ENCODE results near the gene SNRNP40. TPM values are rescaled to one million over a fixed set of nuclear protein-coding genes. Genes with fewer than 3 reads are reported as not detected.

Gene SNRNP40
- total RNA-seq, 4 donors from 2014 or later = 22.9 to 63.5 (median 34.3) TPM

- DNase-seq = no peak
- no peak for TF ChIP-seq POLR2A (IDR thresholded peaks at IDR 0.05)
- no peak for TF ChIP-seq CTCF (IDR thresholded peaks at IDR 0.05)
- H3K27me3 ChIP-seq = no peaks in the 10 kb centered on the region
These were observed 13.6 kb upstream of the SNRNP40 start for GRCh38 chr1:31310198-31310597.

GRCh38 chr1:31308036-31308435 is 11.4 kb upstream of the SNRNP40 start:
- TF ChIP-seq CTCF (IDR thresholded peaks at IDR 0.05) (no peak), POLR2A (IDR thresholded peaks at IDR 0.05) (no peak)
- Histone ChIP-seq H3K27ac (no peak overlapping the region), H3K9me3 (no peaks in the 10 kb centered on the region), H3K27me3 (no peaks in the 10 kb centered on the region), H3K36me3 (peaks cover 0 to 30% (median 0%) of the 10 kb centered on the region in 3 donors), H3K4me1 (no peaks in the 10 kb centered on the region), H3K4me3 (no peak overlapping the region)
- no peak for DNase-seq

More at GRCh38 chr1:31310198-31310597, 13.6 kb upstream of the SNRNP40 start:
- Histone ChIP-seq H3K4me3 (no peak overlapping the region), H3K27ac (no peak overlapping the region), H3K4me1 (no peaks in the 10 kb centered on the region), H3K36me3 (peaks cover 0 to 39% (median 0%) of the 10 kb centered on the region in 3 donors), H3K9me3 (no peaks in the 10 kb centered on the region)

GRCh38 chr1:31306278-31306677 is 9.7 kb upstream of the SNRNP40 start:
- peaks cover 0 to 14% (median 0%) of the 10 kb centered on the region in 3 donors for H3K36me3 ChIP-seq
- H3K27ac ChIP-seq = no peak overlapping the region
- no peaks in the 10 kb centered on the region for H3K4me1 ChIP-seq
- no peaks in the 10 kb centered on the region for H3K27me3 ChIP-seq
- no peak overlapping the region for H3K4me3 ChIP-seq
- H3K9me3 ChIP-seq = no peaks in the 10 kb centered on the region
- no peak for TF ChIP-seq CTCF (IDR thresholded peaks at IDR 0.05)
- no peak for TF ChIP-seq POLR2A (IDR thresholded peaks at IDR 0.05)
- DNase-seq = no peak

GRCh38 chr1:31302709-31303441 is 6.3 kb upstream of the SNRNP40 start:
- peaks cover 0 to 14% (median 2%) of the 10 kb centered on the region in 4 donors for H3K4me1 ChIP-seq
- TF ChIP-seq CTCF (IDR thresholded peaks at IDR 0.05) (no peak), POLR2A (IDR thresholded peaks at IDR 0.05) (no peak)
- H3K9me3 ChIP-seq = no peaks in the 10 kb centered on the region
- no peaks in the 10 kb centered on the region for H3K36me3 ChIP-seq
- no peaks in the 10 kb centered on the region for H3K27me3 ChIP-seq
- no peak overlapping the region for H3K4me3 ChIP-seq
- no peak overlapping the region for H3K27ac ChIP-seq
- DNase-seq = no peak

GRCh38 chr1:31300193-31300592 is 3.6 kb upstream of the SNRNP40 start:
- Histone ChIP-seq H3K4me1 (peaks cover 0 to 29% (median 6%) of the 10 kb centered on the region in 4 donors), H3K27ac (no peak overlapping the region), H3K4me3 (no peak overlapping the region), H3K27me3 (no peaks in the 10 kb centered on the region), H3K36me3 (no peaks in the 10 kb centered on the region), H3K9me3 (no peaks in the 10 kb centered on the region)
- TF ChIP-seq CTCF (IDR thresholded peaks at IDR 0.05) = no peak
- TF ChIP-seq POLR2A (IDR thresholded peaks at IDR 0.05) = no peak
- DNase-seq = no peak
